HEK293 (cell line): ENCODE results near the gene B4GALNT4.
A peak's percentile ranks its signal among the peaks of the same experiment; 100 is the strongest.

ENCODE experiments used
- CTCF ChIA-PET: fragments of 350-600 bp; formaldehyde crosslinking; extraction: SDS; loops from one replicate; lab custom pipeline; 2021; ENCODE audit warnings: antibody characterized with exemption; lab: Yijun Ruan, JAX
- POLR2A ChIA-PET: fragments of 300-600 bp; formaldehyde crosslinking; extraction: SDS; loops from one replicate; lab custom pipeline; 2020; ENCODE audit warnings: antibody characterized with exemption, inconsistent platforms; lab: Yijun Ruan, JAX
- H3K27ac ChIP-seq: fragments of 200-500 bp; sonication (Bioruptor generic); 2 replicates; pipeline ENCODE4 v1.5.1; 2014; ENCODE audit warnings: low read depth, low read length, control low read depth, inconsistent platforms; ENCODE audit errors: extremely low read depth
- H3K36me3 ChIP-seq, 2 experiments: fragments of 200-500 bp in 1 of 2; sonication (Bioruptor generic) in 1 of 2; 1 replicate in 1 of 2; 2 replicates in 1 of 2; pipeline ENCODE4 v1.5.1; 2014 to 2017; ENCODE audit warnings: inconsistent platforms in 2 of 2, low read length in 2 of 2; ENCODE audit not compliant: control insufficient read depth in 2 of 2, insufficient read depth in 1 of 2
- H3K4me1 ChIP-seq: fragments of 200-500 bp; sonication (Bioruptor generic); 2 replicates; pipeline ENCODE4 v1.5.1; 2014; ENCODE audit warnings: mild to moderate bottlenecking, low read length, inconsistent platforms; ENCODE audit not compliant: control insufficient read depth, insufficient read depth
- H3K4me3 ChIP-seq: 2 replicates; pipeline ENCODE4 v1.5.1; 2011; ENCODE audit warnings: low read depth, mild to moderate bottlenecking, control low read depth, low read length, moderate library complexity
- H3K9me3 ChIP-seq: fragments of 200-500 bp; sonication (Bioruptor generic); 2 replicates; pipeline ENCODE4 v1.5.1; 2014; ENCODE audit warnings: low read depth, low read length, inconsistent platforms; ENCODE audit not compliant: control insufficient read depth, insufficient read depth
- GLIS1 ChIP-seq: fragments of 450-650 bp; formaldehyde crosslinking; IDR thresholded peaks from 2 replicates; pipeline ENCODE4 v1.5.1; 2016; ENCODE audit warnings: missing biosample characterization, missing genetic modification characterization
- KLF9 ChIP-seq: fragments of 450-650 bp; formaldehyde crosslinking; IDR thresholded peaks from 2 replicates; pipeline ENCODE4 v1.5.1; 2016; ENCODE audit warnings: missing biosample characterization, missing genetic modification characterization, low read depth
- PBX3 ChIP-seq: sonication (generic); formaldehyde crosslinking; IDR thresholded peaks from 2 replicates; pipeline ENCODE4 v1.8.1; 2022; ENCODE audit warnings: mild to moderate bottlenecking, moderate library complexity, missing genetic modification reagents
- SALL2 ChIP-seq: fragments of 450-650 bp; formaldehyde crosslinking; IDR thresholded peaks from 2 replicates; pipeline ENCODE4 v1.5.0; 2017; ENCODE audit warnings: missing biosample characterization, mild to moderate bottlenecking, missing genetic modification characterization, borderline replicate concordance
- SETDB1 ChIP-seq: IDR thresholded peaks from one replicate; pipeline ENCODE4 v1.6.1; 2017; ENCODE audit warnings: mild to moderate bottlenecking, low read length, moderate library complexity, mixed read lengths; ENCODE audit not compliant: insufficient read length
- SP3 ChIP-seq: fragments of 450-650 bp; formaldehyde crosslinking; IDR thresholded peaks from 2 replicates; pipeline ENCODE4 v1.5.1; 2016; ENCODE audit warnings: missing biosample characterization, missing genetic modification characterization
- ZFHX2 ChIP-seq: fragments of 450-650 bp; formaldehyde crosslinking; conservative IDR thresholded peaks from 2 replicates; pipeline ENCODE4 v1.5.1; 2016; ENCODE audit warnings: missing biosample characterization, missing genetic modification characterization
- ZFP69B ChIP-seq: fragments of 450-650 bp; formaldehyde crosslinking; IDR thresholded peaks from 2 replicates; pipeline ENCODE4 v1.5.1; 2016; ENCODE audit warnings: missing biosample characterization, missing genetic modification characterization
- ZIC2 ChIP-seq: fragments of 450-650 bp; formaldehyde crosslinking; IDR thresholded peaks from 2 replicates; pipeline ENCODE4 v1.5.1; 2016; ENCODE audit warnings: missing biosample characterization, missing genetic modification characterization
- ZNF112 ChIP-seq: fragments of 450-650 bp; formaldehyde crosslinking; IDR thresholded peaks from 2 replicates; pipeline ENCODE4 v1.5.0; 2017; ENCODE audit warnings: missing biosample characterization, missing genetic modification characterization
- ZNF146 ChIP-seq: fragments of 450-650 bp; formaldehyde crosslinking; IDR thresholded peaks from 2 replicates; pipeline ENCODE4 v1.5.1; 2016; ENCODE audit warnings: missing biosample characterization, missing genetic modification characterization
- ZNF169 ChIP-seq: fragments of 450-650 bp; formaldehyde crosslinking; IDR thresholded peaks from 2 replicates; pipeline ENCODE4 v1.5.1; 2016; ENCODE audit warnings: missing biosample characterization, missing genetic modification characterization
- ZNF23 ChIP-seq: fragments of 450-650 bp; formaldehyde crosslinking; IDR thresholded peaks from 2 replicates; pipeline ENCODE4 v1.5.1; 2016; ENCODE audit warnings: missing biosample characterization, missing genetic modification characterization, borderline replicate concordance
- ZNF37A ChIP-seq: fragments of 450-650 bp; IDR thresholded peaks from 2 replicates; pipeline ENCODE4 v1.5.1; 2018; ENCODE audit warnings: missing biosample characterization, missing genetic modification characterization
- ZNF404 ChIP-seq: fragments of 450-650 bp; formaldehyde crosslinking; IDR thresholded peaks from 2 replicates; pipeline ENCODE4 v1.5.1; 2017; ENCODE audit warnings: missing biosample characterization, missing genetic modification characterization
- ZNF433 ChIP-seq: fragments of 450-650 bp; formaldehyde crosslinking; IDR thresholded peaks from 2 replicates; pipeline ENCODE4 v1.5.1; 2016; ENCODE audit warnings: missing biosample characterization, missing genetic modification characterization, low read depth
- ZNF473 ChIP-seq: fragments of 450-650 bp; formaldehyde crosslinking; IDR thresholded peaks from 2 replicates; pipeline ENCODE4 v1.5.1; 2017; ENCODE audit warnings: missing biosample characterization, missing genetic modification characterization
- ZNF548 ChIP-seq: fragments of 450-650 bp; formaldehyde crosslinking; IDR thresholded peaks from 2 replicates; pipeline ENCODE4 v1.5.1; 2016; ENCODE audit warnings: missing biosample characterization, missing genetic modification characterization
- ZNF549 ChIP-seq: fragments of 450-650 bp; IDR thresholded peaks from 2 replicates; pipeline ENCODE4 v1.5.1; 2018; ENCODE audit warnings: missing biosample characterization, missing genetic modification characterization, mild to moderate bottlenecking, inconsistent platforms, moderate library complexity
- ZNF654 ChIP-seq: fragments of 450-650 bp; formaldehyde crosslinking; IDR thresholded peaks from 2 replicates; pipeline ENCODE4 v1.5.1; 2016; ENCODE audit warnings: low read depth, missing biosample characterization, missing genetic modification characterization
- ZNF664 ChIP-seq: fragments of 450-650 bp; formaldehyde crosslinking; IDR thresholded peaks from 2 replicates; pipeline ENCODE4 v1.5.1; 2016; ENCODE audit warnings: missing biosample characterization, missing genetic modification characterization
- ZNF692 ChIP-seq: fragments of 450-650 bp; formaldehyde crosslinking; IDR thresholded peaks from 2 replicates; pipeline ENCODE4 v1.5.1; 2016; ENCODE audit warnings: missing biosample characterization, missing genetic modification characterization
- ZNF701 ChIP-seq: fragments of 450-650 bp; formaldehyde crosslinking; IDR thresholded peaks from 2 replicates; pipeline ENCODE4 v1.5.1; 2016; ENCODE audit warnings: missing biosample characterization, missing genetic modification characterization
- ZNF843 ChIP-seq: fragments of 450-650 bp; formaldehyde crosslinking; IDR thresholded peaks from 2 replicates; pipeline ENCODE4 v1.5.1; 2016; ENCODE audit warnings: missing biosample characterization, missing genetic modification characterization
- ZSCAN18 ChIP-seq: fragments of 450-650 bp; formaldehyde crosslinking; IDR thresholded peaks from 2 replicates; pipeline ENCODE4 v1.5.1; 2016; ENCODE audit warnings: missing biosample characterization, missing genetic modification characterization
- ZSCAN4 ChIP-seq: fragments of 450-650 bp; formaldehyde crosslinking; IDR thresholded peaks from 2 replicates; pipeline ENCODE4 v1.5.1; 2017; ENCODE audit warnings: missing biosample characterization, missing genetic modification characterization

B4GALNT4 gene

GRCh38 chr11:364991-365725, 4.1 kb upstream of the B4GALNT4 start:
- POLR2A ChIA-PET: no interaction called here
- CTCF ChIA-PET: interaction anchor here (0.5 to 0.6 kb wide), 3 partner anchors 104 to 160 kb away, joined by 3 to 4 read pairs (median 4); no protein-coding TSS in a partner anchor
- no peaks in the 10 kb centered on the region for H3K9me3 ChIP-seq
- H3K27ac ChIP-seq: no peak overlapping the region
- H3K4me3 ChIP-seq: no peak overlapping the region
- TF ChIP-seq ZNF23 (tag by site-specific recombination) (no peak), ZNF843 (tag by site-specific recombination) (no peak), ZNF433 (tag by site-specific recombination) (no peak), GLIS1 (tag by site-specific recombination) (peak; percentile 24; the same call in 1 of the 2 replicates), ZNF112 (tag by site-specific recombination) (no peak), ZFHX2 (tag by site-specific recombination) (no peak), ZSCAN18 (tag by site-specific recombination) (no peak)
- TF ChIP-seq, all 188 proteins: peak for 1
- Histone ChIP-seq H3K36me3 (no peaks in the 10 kb centered on the region), H3K4me1 (no peaks in the 10 kb centered on the region)

GRCh38 chr11:365831-366230, 3.5 kb upstream of the B4GALNT4 start:
- ChIA-PET POLR2A (no interaction called here), CTCF (interaction anchor here (0.6 kb wide), 1 partner anchor 462 kb away, joined by 3 read pairs; the partner anchor contains the start of gene CRACR2B)
- no peaks in the 10 kb centered on the region for H3K4me1 ChIP-seq
- no peak for TF ChIP-seq ZNF654 (tag by site-specific recombination)
- TF ChIP-seq, all 188 proteins: peak for 0
- H3K4me3 ChIP-seq: no peak overlapping the region
- no peaks in the 10 kb centered on the region for H3K36me3 ChIP-seq
- H3K27ac ChIP-seq: no peak overlapping the region
- H3K9me3 ChIP-seq: no peaks in the 10 kb centered on the region

- TF ChIP-seq ZIC2 (tag by site-specific recombination): no peak
- TF ChIP-seq ZSCAN4: no peak
- no peak for TF ChIP-seq ZNF146
- TF ChIP-seq ZFP69B (tag by site-specific recombination): peak; percentile 94
- TF ChIP-seq ZNF692: peak; percentile 97
- TF ChIP-seq PBX3: no peak
- TF ChIP-seq SETDB1: no peak
- TF ChIP-seq ZNF473 (tag by site-specific recombination): no peak
- no peak for TF ChIP-seq ZNF404
- no peak for TF ChIP-seq ZNF701
- TF ChIP-seq ZNF664 (tag by site-specific recombination): no peak
- TF ChIP-seq ZNF549 (tag by site-specific recombination): no peak
- no peak for TF ChIP-seq SP3 (tag by site-specific recombination)
- no peak for TF ChIP-seq ZNF37A (tag by site-specific recombination)
- TF ChIP-seq KLF9 (tag by site-specific recombination): no peak
- TF ChIP-seq ZNF169: no peak
- no peak for TF ChIP-seq SALL2 (tag by site-specific recombination)
- TF ChIP-seq ZNF548: no peak
- no peaks in the 10 kb centered on the region for H3K4me1 ChIP-seq
- no peaks in the 10 kb centered on the region for H3K9me3 ChIP-seq
- H3K4me3 ChIP-seq: no peak overlapping the region
- no peak overlapping the region for H3K27ac ChIP-seq
- ChIA-PET CTCF (interaction anchor here (0.6 to 1.4 kb wide), 3 partner anchors 21 to 95 kb away, joined by 3 to 4 read pairs (median 3); no protein-coding TSS in a partner anchor), POLR2A (no interaction called here)
- H3K36me3 ChIP-seq: peaks cover 0 to 18% of the 10 kb centered on the region in 2 experiments; a peak in 1 of 3 replicates
Observed at GRCh38 chr11:367956-368413, 1.3 kb upstream of the B4GALNT4 start.
